ENCODE measurements around the gene PPP2R2C.

GRCh38 chr4:6418193-6418755 is 54.1 kb downstream of the PPP2R2C start:
- no peak for TF ChIP-seq CTCF (optimal IDR thresholded peaks at IDR 0.05 in 1 of 3, IDR thresholded peaks at IDR 0.05 in 1 of 3, conservative IDR thresholded peaks at IDR 0.05 in 1 of 3; ENCODE audit: extremely low read depth in 1 of 3, insufficient read depth in 2 of 3, low read length in 3 of 3)
- TF ChIP-seq EZH2 (IDR thresholded peaks at IDR 0.05; ENCODE audit: low read length), result no peak
